ENCODE results near the gene PSMC3IP.
A peak's percentile ranks its signal among the peaks of the same experiment; 100 is the strongest.

The PSMC3IP gene

GRCh38 chr17:42584880-42585279 is 7.4 kb upstream of the PSMC3IP start:
- no peak for DNase-seq

GRCh38 chr17:42581744-42582270 is 4.3 kb upstream of the PSMC3IP start:
- DNase-seq, result no peak

- DNase-seq, result no peak
These were observed 2.4 kb upstream of the PSMC3IP start for GRCh38 chr17:42579794-42580551.

- DNase-seq, result peak; percentile 22
These were observed 847 bp upstream of the PSMC3IP start for GRCh38 chr17:42578282-42578869.

GRCh38 chr17:42577140-42577531 is 393 bp downstream of the PSMC3IP start:
- no peak for DNase-seq

- DNase-seq, result no peak
These were observed 3.1 kb downstream of the PSMC3IP start for GRCh38 chr17:42574463-42574862.

GRCh38 chr17:42573095-42573494 is 4.4 kb downstream of the PSMC3IP start:
- DNase-seq, result no peak

- no peak for DNase-seq
These were observed 5.9 kb downstream of the PSMC3IP start for GRCh38 chr17:42571435-42572225.

- no peak for DNase-seq
These were observed 9.0 kb downstream of the PSMC3IP start for GRCh38 chr17:42568341-42569111.

GRCh38 chr17:42566883-42567573 is 10.5 kb downstream of the PSMC3IP start, which contains the start of gene MLX:
TSS of gene MLX (plus strand) at chr17:42567100. CDS start at chr17:42567125, 25 bp downstream.
- peak; percentile 67 for DNase-seq

GRCh38 chr17:42566215-42566882 is 11.2 kb downstream of the PSMC3IP start:
- no peak for DNase-seq

GRCh38 chr17:42565523-42566214 is 11.9 kb downstream of the PSMC3IP start:
- DNase-seq, result no peak

- DNase-seq, result no peak
These were observed 12.6 kb downstream of the PSMC3IP start for GRCh38 chr17:42564815-42565522.

- DNase-seq, result no peak
These were observed 13.6 kb downstream of the PSMC3IP start for GRCh38 chr17:42563950-42564349.

- DNase-seq, result peak; percentile 66
These were observed 14.0 kb downstream of the PSMC3IP start for GRCh38 chr17:42563543-42563942.

- DNase-seq, result no peak
These were observed 14.4 kb downstream of the PSMC3IP start for GRCh38 chr17:42563143-42563509.

GRCh38 chr17:42562388-42563142 is 15.0 kb downstream of the PSMC3IP start:
- no peak for DNase-seq

- peak; percentile 79 for DNase-seq
These were observed 15.6 kb downstream of the PSMC3IP start, which contains the start of gene COASY for GRCh38 chr17:42561897-42562387. TSS of gene COASY (plus strand) at chr17:42562148. CDS start at chr17:42562623, 475 bp downstream.

GRCh38 chr17:42560246-42560645 is 17.3 kb downstream of the PSMC3IP start:
- DNase-seq, result no peak

Data from NCI-H2029 treated with DMSO at 0.1 percent for 48 hours (cell line).